KOPT-K1 (cell line): ENCODE data around the gene TNFRSF14.
A peak's percentile ranks its signal among the peaks of the same experiment; 100 is the strongest.
"Not testable (repeated sequence)": the region's sequence is repeated elsewhere in the genome, so short reads cannot be mapped to it uniquely, and the experiment has no call there.

Source experiments
- H3K27ac ChIP-seq: fragments of 200-600 bp; sonication (generic); 2 replicates; pipeline ENCODE4 v1.5.1; 2016; ENCODE audit warnings: antibody characterized with exemption, mild to moderate bottlenecking, low read depth, low read length; ENCODE audit not compliant: poor library complexity, severe bottlenecking
- H3K36me3 ChIP-seq: fragments of 200-600 bp; sonication (generic); 2 replicates; pipeline ENCODE4 v1.5.1; 2017; ENCODE audit warnings: antibody characterized with exemption, mild to moderate bottlenecking, low read length, moderate library complexity; ENCODE audit not compliant: insufficient read depth
- H3K9me3 ChIP-seq: fragments of 200-600 bp; sonication (generic); 2 replicates; pipeline ENCODE4 v1.5.1; 2017; ENCODE audit warnings: antibody characterized with exemption, low read length, mild to moderate bottlenecking; ENCODE audit not compliant: insufficient read depth, poor library complexity, severe bottlenecking

Gene TNFRSF14

GRCh38 chr1:2551544-2551943 is 4.6 kb upstream of the TNFRSF14 start:
- H3K36me3 ChIP-seq, H3K9me3 ChIP-seq, H3K27ac ChIP-seq: not testable (repeated sequence)

GRCh38 chr1:2552189-2552588 is 4.0 kb upstream of the TNFRSF14 start:
- Histone ChIP-seq H3K9me3 (no peaks in the 10 kb centered on the region), H3K27ac (no peak overlapping the region), H3K36me3 (no peaks in the 10 kb centered on the region)

- not testable (repeated sequence) for H3K9me3 ChIP-seq, H3K27ac ChIP-seq, H3K36me3 ChIP-seq
Observed at GRCh38 chr1:2553076-2553475, 3.1 kb upstream of the TNFRSF14 start.

GRCh38 chr1:2553871-2554620 is 2.1 kb upstream of the TNFRSF14 start:
- H3K9me3 ChIP-seq, result no peaks in the 10 kb centered on the region
- peak overlapping the region; percentile 99 for H3K27ac ChIP-seq
- no peaks in the 10 kb centered on the region for H3K36me3 ChIP-seq

- H3K36me3 ChIP-seq, result no peaks in the 10 kb centered on the region; the same call in 1 of the 2 replicates
- no peaks in the 10 kb centered on the region for H3K9me3 ChIP-seq
- peak overlapping the region; percentile 99 for H3K27ac ChIP-seq
Observed at GRCh38 chr1:2554621-2555387, 1.4 kb upstream of the TNFRSF14 start.

- H3K27ac ChIP-seq, result peak overlapping the region; percentile 99
- H3K9me3 ChIP-seq, result no peaks in the 10 kb centered on the region
- H3K36me3 ChIP-seq, result no peaks in the 10 kb centered on the region; the same call in 1 of the 2 replicates
Observed at GRCh38 chr1:2555634-2556276, 416 bp upstream of the TNFRSF14 start.

- no peaks in the 10 kb centered on the region; the same call in 1 of the 2 replicates for H3K36me3 ChIP-seq
- H3K9me3 ChIP-seq, result no peaks in the 10 kb centered on the region
- H3K27ac ChIP-seq, result peak overlapping the region; percentile 99
Observed at GRCh38 chr1:2556678-2557481, 709 bp downstream of the TNFRSF14 start.

GRCh38 chr1:2557482-2558400 is 1.6 kb downstream of the TNFRSF14 start:
- H3K9me3 ChIP-seq, result no peaks in the 10 kb centered on the region
- H3K36me3 ChIP-seq, result peaks cover 2% of the 10 kb centered on the region; the same call in 1 of the 2 replicates
- peak overlapping the region; percentile 99 for H3K27ac ChIP-seq

- Histone ChIP-seq H3K36me3 (peaks cover 6% of the 10 kb centered on the region; the same call in 1 of the 2 replicates), H3K27ac (no peak overlapping the region), H3K9me3 (no peaks in the 10 kb centered on the region)
Observed at GRCh38 chr1:2558420-2558819, 2.2 kb downstream of the TNFRSF14 start.

- H3K9me3 ChIP-seq, result no peaks in the 10 kb centered on the region
- H3K27ac ChIP-seq, result no peak overlapping the region
- peaks cover 6% of the 10 kb centered on the region; the same call in 1 of the 2 replicates for H3K36me3 ChIP-seq
Observed at GRCh38 chr1:2558861-2559260, 2.7 kb downstream of the TNFRSF14 start.

- Histone ChIP-seq H3K36me3 (peaks cover 6% of the 10 kb centered on the region; the same call in 1 of the 2 replicates), H3K9me3 (no peaks in the 10 kb centered on the region), H3K27ac (no peak overlapping the region)
Observed at GRCh38 chr1:2559509-2560298, 3.5 kb downstream of the TNFRSF14 start.

GRCh38 chr1:2560299-2561073 is 4.3 kb downstream of the TNFRSF14 start:
- Histone ChIP-seq H3K27ac (no peak overlapping the region), H3K9me3 (no peaks in the 10 kb centered on the region), H3K36me3 (peaks cover 6% of the 10 kb centered on the region; the same call in 1 of the 2 replicates)
